Fibroblast of lung (primary cell): ENCODE measurements around the gene TMEM127. TPM values are rescaled to one million over a fixed set of nuclear protein-coding genes. Genes with fewer than 3 reads are reported as not detected.

ENCODE experiments used
- DNase-seq, 2 donors: peaks; one replicate each; pipeline versions ENCODE4 v3.0.0 to v3.0.0-alpha.2; 2010; ENCODE audit warnings: low read depth in 2 of 2
- H2AFZ ChIP-seq: 2 replicates; pipeline ENCODE4 v1.5.1; 2012; ENCODE audit warnings: low read length, control low read depth, inconsistent platforms
- H3K27ac ChIP-seq: 2 replicates; pipeline ENCODE4 v1.5.1; 2011; ENCODE audit warnings: low read length, control low read depth; ENCODE audit not compliant: insufficient read depth
- H3K27me3 ChIP-seq: 2 replicates; pipeline ENCODE4 v1.5.1; 2011; ENCODE audit warnings: mild to moderate bottlenecking, low read length; ENCODE audit not compliant: control insufficient read depth, insufficient read depth
- H3K36me3 ChIP-seq: 2 replicates; pipeline ENCODE4 v1.5.1; 2011; ENCODE audit warnings: low read length; ENCODE audit not compliant: control insufficient read depth, insufficient read depth
- H3K4me1 ChIP-seq: 2 replicates; pipeline ENCODE4 v1.5.1; 2011; ENCODE audit warnings: low read length; ENCODE audit not compliant: control insufficient read depth, insufficient read depth; ENCODE audit errors: extremely low read depth
- H3K4me2 ChIP-seq: 2 replicates; pipeline ENCODE4 v1.5.1; 2011; ENCODE audit warnings: low read length, control low read depth; ENCODE audit not compliant: insufficient read depth; ENCODE audit errors: extremely low read depth
- H3K4me3 ChIP-seq, 4 experiments: fragments of 200-600 bp in 1 of 4; sonication (generic) in 1 of 4; replicated peaks in 1 of 4; 2 replicates each; pipeline ENCODE4 v1.5.1; 2011 to 2016; ENCODE audit warnings: low read length in 4 of 4, low read depth in 3 of 4, mild to moderate bottlenecking in 3 of 4, control low read depth in 2 of 4, inconsistent platforms in 1 of 4, mixed read lengths in 1 of 4; ENCODE audit not compliant: insufficient read depth in 1 of 4; ENCODE audit errors: control extremely low read depth in 1 of 4
- H3K79me2 ChIP-seq: 2 replicates; pipeline ENCODE4 v1.5.1; 2012; ENCODE audit warnings: mild to moderate bottlenecking, low read length, inconsistent platforms; ENCODE audit not compliant: control insufficient read depth, insufficient read depth
- H3K9ac ChIP-seq: 2 replicates; pipeline ENCODE4 v1.5.1; 2011; ENCODE audit warnings: mild to moderate bottlenecking, low read length, control low read depth; ENCODE audit not compliant: insufficient read depth
- H3K9me3 ChIP-seq: 2 replicates; pipeline ENCODE4 v1.5.1; 2012; ENCODE audit warnings: low read depth, low read length; ENCODE audit not compliant: control insufficient read depth, insufficient read depth
- H4K20me1 ChIP-seq: 2 replicates; pipeline ENCODE4 v1.5.1; 2011; ENCODE audit warnings: low read length; ENCODE audit not compliant: control insufficient read depth, insufficient read depth; ENCODE audit errors: extremely low read depth
- EZH2 ChIP-seq: IDR thresholded peaks from 2 replicates; pipeline ENCODE4 v1.5.1; 2012; ENCODE audit warnings: low read length, control low read depth, mild to moderate bottlenecking; ENCODE audit errors: missing control alignments
- polyA plus RNA-seq, 2 donors: library from polyadenylated mRNA; depleted of rRNA in 1 of 2; stranded (reverse) in 1 of 2; unstranded in 1 of 2; fragments of >200 nt; gene quantifications; 2 replicates each; pipeline ENCODE4 v1.2.1, GENCODE V29; 2011 to 2012; ENCODE audit warnings: missing spikeins in 1 of 2
- total RNA-seq: library from RNA; depleted of rRNA; stranded (reverse); fragments of >200 nt; gene quantifications from 2 replicates; pipeline ENCODE4 v1.2.1, GENCODE V29; 2014
- TF ChIP-seq, protein P1 (sequence below), 2 donors: IDR thresholded peaks in 1 of 2; conservative IDR thresholded peaks in 1 of 2; 1 replicate in 1 of 2; 2 replicates in 1 of 2; pipeline ENCODE4 v1.5.1; 2011 to 2012; ENCODE audit warnings: low read length in 2 of 2, control low read depth in 1 of 2, inconsistent platforms in 1 of 2, low read depth in 1 of 2, mild to moderate bottlenecking in 1 of 2

The TMEM127 gene
- total and polyA plus RNA-seq, 2 donors (not counting 1 experiment from before 2014, with no cell fraction given): 20.8 to 48.0 TPM

DNA sequence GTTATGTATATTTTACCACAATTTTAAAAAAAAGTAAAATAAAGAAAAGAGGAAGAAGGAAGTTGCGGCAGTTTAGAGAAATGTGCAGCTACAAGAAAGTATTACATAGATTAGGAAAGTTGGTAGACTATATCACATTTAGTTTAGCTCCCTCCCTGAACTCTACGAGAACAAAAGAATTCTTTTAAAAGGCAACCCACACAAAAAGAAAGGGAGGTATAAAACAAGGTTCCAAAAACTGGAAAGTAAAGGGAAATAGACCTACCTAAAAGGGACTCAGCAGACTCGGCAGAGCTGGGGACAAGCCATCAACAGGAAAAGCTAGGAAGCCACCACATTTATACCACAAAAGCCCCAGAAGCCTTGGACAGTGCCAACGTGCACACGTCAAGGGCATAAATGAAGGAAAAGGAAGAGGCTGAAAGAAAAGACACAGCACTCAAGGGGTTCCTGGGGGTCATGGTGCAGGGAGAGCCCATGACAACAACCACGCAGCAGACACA is 9.1 kb downstream of the TMEM127 start:
- Histone ChIP-seq H3K9ac (no peak overlapping the region), H3K4me3 (no peak overlapping the region), H3K4me1 (peaks cover 30% of the 10 kb centered on the region), H3K4me2 (no peak overlapping the region), H2AFZ (no peak overlapping the region), H3K27me3 (no peaks in the 10 kb centered on the region), H3K36me3 (peaks cover 15% of the 10 kb centered on the region), H3K27ac (no peak overlapping the region), H3K79me2 (peaks cover 27% of the 10 kb centered on the region), H3K9me3 (no peaks in the 10 kb centered on the region), H4K20me1 (no peaks in the 10 kb centered on the region)
- TF ChIP-seq, protein P1, sequence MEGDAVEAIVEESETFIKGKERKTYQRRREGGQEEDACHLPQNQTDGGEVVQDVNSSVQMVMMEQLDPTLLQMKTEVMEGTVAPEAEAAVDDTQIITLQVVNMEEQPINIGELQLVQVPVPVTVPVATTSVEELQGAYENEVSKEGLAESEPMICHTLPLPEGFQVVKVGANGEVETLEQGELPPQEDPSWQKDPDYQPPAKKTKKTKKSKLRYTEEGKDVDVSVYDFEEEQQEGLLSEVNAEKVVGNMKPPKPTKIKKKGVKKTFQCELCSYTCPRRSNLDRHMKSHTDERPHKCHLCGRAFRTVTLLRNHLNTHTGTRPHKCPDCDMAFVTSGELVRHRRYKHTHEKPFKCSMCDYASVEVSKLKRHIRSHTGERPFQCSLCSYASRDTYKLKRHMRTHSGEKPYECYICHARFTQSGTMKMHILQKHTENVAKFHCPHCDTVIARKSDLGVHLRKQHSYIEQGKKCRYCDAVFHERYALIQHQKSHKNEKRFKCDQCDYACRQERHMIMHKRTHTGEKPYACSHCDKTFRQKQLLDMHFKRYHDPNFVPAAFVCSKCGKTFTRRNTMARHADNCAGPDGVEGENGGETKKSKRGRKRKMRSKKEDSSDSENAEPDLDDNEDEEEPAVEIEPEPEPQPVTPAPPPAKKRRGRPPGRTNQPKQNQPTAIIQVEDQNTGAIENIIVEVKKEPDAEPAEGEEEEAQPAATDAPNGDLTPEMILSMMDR (conservative IDR thresholded peaks at IDR 0.05 in 1 of 2, IDR thresholded peaks at IDR 0.05 in 1 of 2; ENCODE audit: low read depth in 1 of 2, low read length in 2 of 2): no peak
- no peak for TF ChIP-seq EZH2
- DNase-seq: no peak

DNA sequence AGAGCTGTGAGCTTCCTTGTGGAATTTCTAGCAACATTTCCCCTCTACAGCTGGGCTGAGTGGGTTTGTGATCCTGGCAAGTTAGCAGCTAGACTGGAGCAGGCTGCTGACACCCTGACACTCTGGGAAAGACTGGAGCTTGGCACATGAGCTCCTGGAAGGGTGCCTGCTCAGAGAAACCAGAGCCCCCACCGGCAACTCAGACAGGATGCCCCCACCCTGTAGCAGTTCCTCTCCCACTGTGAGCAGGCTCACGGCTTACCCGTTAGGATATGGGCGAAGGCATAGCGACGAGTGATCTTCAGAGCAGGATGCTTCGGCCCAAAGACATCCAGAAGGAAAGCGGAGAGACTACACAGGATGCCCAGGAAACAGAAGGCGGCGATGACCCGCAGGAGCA is 11.2 kb downstream of the TMEM127 start:
- no peak for DNase-seq
- TF ChIP-seq EZH2: no peak
- TF ChIP-seq, protein P1 (conservative IDR thresholded peaks at IDR 0.05 in 1 of 2, IDR thresholded peaks at IDR 0.05 in 1 of 2; ENCODE audit: low read depth in 1 of 2, low read length in 2 of 2): no peak
- no peaks in the 10 kb centered on the region for H3K27me3 ChIP-seq
- peaks cover 15% of the 10 kb centered on the region for H3K36me3 ChIP-seq
- H3K4me2 ChIP-seq: no peak overlapping the region
- H3K79me2 ChIP-seq: peaks cover 16% of the 10 kb centered on the region
- peaks cover 20% of the 10 kb centered on the region for H3K4me1 ChIP-seq
- H3K27ac ChIP-seq: no peak overlapping the region
- H3K4me3 ChIP-seq: no peak overlapping the region
- H2AFZ ChIP-seq: no peak overlapping the region
- H4K20me1 ChIP-seq: no peaks in the 10 kb centered on the region
- no peak overlapping the region for H3K9ac ChIP-seq
- no peaks in the 10 kb centered on the region for H3K9me3 ChIP-seq

DNA sequence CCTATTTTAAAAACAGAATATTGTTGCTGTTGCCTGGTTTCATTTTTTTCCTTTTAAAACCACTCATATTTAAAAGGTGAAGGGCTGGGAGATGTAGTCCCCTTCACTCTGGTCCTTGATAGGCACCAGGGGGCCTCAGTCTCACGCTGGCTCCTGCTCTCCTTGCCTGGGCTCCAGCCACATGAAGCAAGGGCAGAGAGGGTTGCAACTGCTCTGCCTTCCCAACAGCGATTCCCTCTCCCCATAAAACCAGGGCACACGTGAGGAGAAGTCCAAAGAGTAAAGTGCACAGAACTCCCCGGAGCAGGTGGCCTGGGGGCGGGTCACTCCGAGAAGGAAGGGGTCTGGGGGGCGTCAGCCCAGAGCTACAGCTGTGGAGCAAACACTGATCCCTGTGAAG is 12.8 kb downstream of the TMEM127 start:
- H3K27ac ChIP-seq: no peak overlapping the region
- H4K20me1 ChIP-seq: no peaks in the 10 kb centered on the region
- no peaks in the 10 kb centered on the region for H3K9me3 ChIP-seq
- TF ChIP-seq EZH2: no peak
- TF ChIP-seq, protein P1 (conservative IDR thresholded peaks at IDR 0.05 in 1 of 2, IDR thresholded peaks at IDR 0.05 in 1 of 2; ENCODE audit: low read depth in 1 of 2, low read length in 2 of 2): no peak
- H3K4me2 ChIP-seq: no peak overlapping the region
- no peak overlapping the region for H3K9ac ChIP-seq
- DNase-seq: no peak
- no peak overlapping the region for H2AFZ ChIP-seq
- no peaks in the 10 kb centered on the region for H3K27me3 ChIP-seq
- H3K4me1 ChIP-seq: peaks cover 19% of the 10 kb centered on the region
- peaks cover 5% of the 10 kb centered on the region for H3K79me2 ChIP-seq
- no peak overlapping the region for H3K4me3 ChIP-seq
- H3K36me3 ChIP-seq: peaks cover 15% of the 10 kb centered on the region
